ENCODE measurements around the gene SNX13.

The SNX13 gene

DNA sequence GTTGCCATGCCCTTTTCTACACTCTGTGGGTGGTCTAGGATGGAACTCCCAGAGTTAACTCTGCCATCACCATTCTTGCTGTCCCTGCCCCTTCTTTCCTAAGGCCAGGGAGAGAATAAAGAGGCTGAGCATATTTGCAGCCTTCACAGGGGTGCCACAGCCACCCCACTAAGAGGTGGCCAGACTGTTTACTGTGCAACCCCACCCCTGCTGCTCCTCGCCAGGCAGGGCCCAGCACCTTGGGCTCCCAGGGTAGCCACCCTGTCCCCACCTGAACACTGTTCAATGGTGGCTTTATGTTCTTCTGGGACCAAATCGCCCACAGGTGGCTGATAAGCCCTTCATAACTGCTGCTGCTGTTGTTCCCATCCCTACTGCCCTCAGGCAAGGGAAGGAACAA lies 198.9 kb downstream of the SNX13 start:
- H3K9ac ChIP-seq (ENCODE audit: low read length), result no peak overlapping the region
- no peaks in the 10 kb centered on the region for H3K4me1 ChIP-seq (ENCODE audit: insufficient read depth, low read length, severe bottlenecking)
- no peaks in the 10 kb centered on the region for H3K27me3 ChIP-seq (ENCODE audit: insufficient read depth, low read length)
- no peaks in the 10 kb centered on the region for H3K9me3 ChIP-seq (ENCODE audit: low read length)
- TF ChIP-seq, protein P1, sequence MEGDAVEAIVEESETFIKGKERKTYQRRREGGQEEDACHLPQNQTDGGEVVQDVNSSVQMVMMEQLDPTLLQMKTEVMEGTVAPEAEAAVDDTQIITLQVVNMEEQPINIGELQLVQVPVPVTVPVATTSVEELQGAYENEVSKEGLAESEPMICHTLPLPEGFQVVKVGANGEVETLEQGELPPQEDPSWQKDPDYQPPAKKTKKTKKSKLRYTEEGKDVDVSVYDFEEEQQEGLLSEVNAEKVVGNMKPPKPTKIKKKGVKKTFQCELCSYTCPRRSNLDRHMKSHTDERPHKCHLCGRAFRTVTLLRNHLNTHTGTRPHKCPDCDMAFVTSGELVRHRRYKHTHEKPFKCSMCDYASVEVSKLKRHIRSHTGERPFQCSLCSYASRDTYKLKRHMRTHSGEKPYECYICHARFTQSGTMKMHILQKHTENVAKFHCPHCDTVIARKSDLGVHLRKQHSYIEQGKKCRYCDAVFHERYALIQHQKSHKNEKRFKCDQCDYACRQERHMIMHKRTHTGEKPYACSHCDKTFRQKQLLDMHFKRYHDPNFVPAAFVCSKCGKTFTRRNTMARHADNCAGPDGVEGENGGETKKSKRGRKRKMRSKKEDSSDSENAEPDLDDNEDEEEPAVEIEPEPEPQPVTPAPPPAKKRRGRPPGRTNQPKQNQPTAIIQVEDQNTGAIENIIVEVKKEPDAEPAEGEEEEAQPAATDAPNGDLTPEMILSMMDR (IDR thresholded peaks at IDR 0.05; ENCODE audit: low read length), result no peak
- TF ChIP-seq EZH2 (IDR thresholded peaks at IDR 0.05; ENCODE audit: borderline replicate concordance, low read length), result no peak
- H3K79me2 ChIP-seq (ENCODE audit: insufficient read depth, low read length), result no peaks in the 10 kb centered on the region
- H3K4me2 ChIP-seq (ENCODE audit: low read length), result no peak overlapping the region
- no peaks in the 10 kb centered on the region for H3F3A ChIP-seq (ENCODE audit: insufficient read depth, low read length)
- H3K4me3 ChIP-seq (ENCODE audit: low read depth, low read length, poor library complexity, severe bottlenecking), result no peak overlapping the region
- no peaks in the 10 kb centered on the region for H4K20me1 ChIP-seq (ENCODE audit: insufficient read depth, low read length)
- no peak overlapping the region for H3K27ac ChIP-seq (ENCODE audit: low read depth, low read length, poor library complexity, severe bottlenecking)
- H3K9me2 ChIP-seq (ENCODE audit: low read depth, low read length), result no peaks in the 10 kb centered on the region
- H3K36me3 ChIP-seq (ENCODE audit: insufficient read depth, low read length), result no peaks in the 10 kb centered on the region
- H2AFZ ChIP-seq (ENCODE audit: low read length), result no peak overlapping the region

Data from OCI-LY1 (cell line).